Mesodermal cell (in vitro differentiated cells): Measurements from ENCODE around the gene TCERG1L.

Source experiments
- H3K27ac ChIP-seq: 2 replicates; pipeline ENCODE4 v1.7.0; 2013; ENCODE audit warnings: mild to moderate bottlenecking, low read depth, low read length, moderate library complexity; ENCODE audit not compliant: severe bottlenecking
- H3K36me3 ChIP-seq: 2 replicates; pipeline ENCODE4 v1.7.1; 2013; ENCODE audit warnings: mild to moderate bottlenecking, low read length, moderate library complexity; ENCODE audit not compliant: control insufficient read depth, insufficient read depth
- H3K4me1 ChIP-seq: one replicate; pipeline ENCODE4 v1.7.1; 2013; ENCODE audit warnings: mild to moderate bottlenecking, low read length; ENCODE audit not compliant: insufficient read depth, control insufficient read depth, poor library complexity, severe bottlenecking
- H3K4me3 ChIP-seq: 2 replicates; pipeline ENCODE4 v1.7.0; 2013; ENCODE audit warnings: low read length, control low read depth, mild to moderate bottlenecking; ENCODE audit not compliant: insufficient read depth, poor library complexity, severe bottlenecking; ENCODE audit errors: extremely low read depth
- H3K9me3 ChIP-seq: 2 replicates; pipeline ENCODE4 v1.7.1; 2013; ENCODE audit warnings: mild to moderate bottlenecking, low read length, moderate library complexity; ENCODE audit not compliant: control insufficient read depth
- WGBS, 2 experiments: methylation state at CpG; one replicate each; pipeline ENCODE4 v1.1.5; 2013; ENCODE audit warnings: missing lambda C conversion rate in 2 of 2; ENCODE audit not compliant: insufficient coverage in 2 of 2; 5-methylcytosine and 5-hydroxymethylcytosine counted together

The TCERG1L gene

DNA sequence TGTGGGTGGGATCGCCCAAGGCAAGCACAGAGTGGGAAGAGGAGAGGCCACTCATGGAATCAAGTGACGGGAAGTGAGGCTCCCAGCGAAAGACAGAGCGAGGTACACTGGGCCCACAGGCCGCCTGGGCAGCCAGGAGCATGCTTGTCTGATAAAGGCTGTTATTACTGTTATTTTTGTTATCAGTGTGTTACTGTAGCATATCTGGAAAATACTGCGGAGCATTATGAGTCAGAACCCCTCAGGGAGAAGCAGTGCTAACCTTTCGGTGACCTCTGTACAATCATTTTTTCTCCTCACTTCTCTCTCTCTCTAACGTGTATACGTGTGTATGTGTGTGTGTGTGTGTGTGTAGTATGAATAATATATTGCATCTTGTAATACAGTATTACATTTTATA, 3.8 kb upstream of the TCERG1L start:
- Histone ChIP-seq H3K27ac (no peak overlapping the region), H3K4me1 (no peaks in the 10 kb centered on the region), H3K36me3 (no peaks in the 10 kb centered on the region), H3K4me3 (no peak overlapping the region), H3K9me3 (no peaks in the 10 kb centered on the region)
- WGBS, 2 experiments, result 94% methylated on average over 5 of the region's 9 CpGs

DNA sequence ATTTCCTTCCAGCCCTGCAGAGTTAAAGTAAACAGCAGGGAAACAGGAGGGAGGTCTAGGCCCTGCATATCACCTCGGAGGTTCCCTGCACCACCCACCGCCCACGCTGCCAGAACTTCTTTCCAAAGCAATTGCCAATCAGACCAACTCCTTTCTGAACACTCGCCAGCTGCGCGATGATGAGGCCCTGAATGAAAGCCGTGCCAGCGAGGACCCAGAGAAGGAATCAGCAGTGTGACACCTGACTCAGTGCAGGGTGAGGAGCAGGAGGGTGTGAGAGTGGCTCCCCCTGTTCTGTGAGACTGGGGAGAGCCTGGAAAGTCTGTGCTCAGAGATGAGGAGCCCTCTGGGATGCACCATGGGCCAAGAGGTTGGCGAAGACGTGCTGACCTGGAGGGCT, 3.3 kb upstream of the TCERG1L start:
- H3K36me3 ChIP-seq, result no peaks in the 10 kb centered on the region
- no peak overlapping the region for H3K27ac ChIP-seq
- no peaks in the 10 kb centered on the region for H3K4me1 ChIP-seq
- H3K4me3 ChIP-seq, result no peak overlapping the region
- no peaks in the 10 kb centered on the region for H3K9me3 ChIP-seq
- 69 to 92% methylated on average over 5 to 7 of the region's 10 CpGs for WGBS, 2 experiments

DNA sequence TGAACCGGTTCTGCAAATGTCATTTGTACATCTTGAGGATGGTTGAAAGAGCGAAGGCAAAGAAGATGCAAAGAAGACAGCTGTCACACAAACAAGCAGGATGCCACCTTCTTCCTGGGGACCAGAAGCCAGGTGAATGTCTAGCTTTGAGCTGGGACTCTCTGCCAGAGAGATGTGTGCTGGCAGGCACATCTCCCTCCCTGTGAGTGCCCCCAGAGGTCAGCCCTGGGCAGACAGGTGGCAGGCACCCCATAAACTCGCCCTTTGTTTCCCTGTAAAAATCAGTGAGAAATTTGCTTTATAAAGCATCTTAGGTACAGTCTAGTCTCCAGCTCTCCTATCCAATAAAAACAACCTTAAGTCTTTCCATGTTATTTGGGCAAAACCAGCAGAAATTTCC, 2.6 kb upstream of the TCERG1L start:
- Histone ChIP-seq H3K9me3 (no peaks in the 10 kb centered on the region), H3K4me1 (no peaks in the 10 kb centered on the region), H3K4me3 (no peak overlapping the region), H3K27ac (no peak overlapping the region), H3K36me3 (no peaks in the 10 kb centered on the region)
- WGBS, 2 experiments, result 81 to 87% methylated on average over 2 of the region's 3 CpGs

DNA sequence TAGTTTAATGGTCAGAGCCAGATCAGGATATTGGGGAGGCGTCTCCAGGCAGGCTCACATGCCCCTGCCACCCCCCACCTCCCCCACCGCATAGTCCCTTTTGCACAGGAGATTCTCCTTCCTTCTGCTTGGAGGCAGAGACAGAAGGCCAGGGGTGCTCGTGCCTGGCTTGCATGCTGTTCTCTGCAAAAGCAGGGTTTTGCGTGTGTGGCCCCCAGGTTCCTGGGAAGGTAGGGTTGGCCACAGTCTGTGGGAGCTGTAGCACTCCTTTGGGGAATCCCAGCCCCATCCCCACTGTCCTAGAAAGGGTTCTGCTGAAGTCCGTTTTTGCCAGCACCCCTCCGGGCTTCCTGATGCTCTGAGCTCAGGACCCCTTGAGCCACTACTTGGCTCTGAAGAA, 1.9 kb upstream of the TCERG1L start:
- no peaks in the 10 kb centered on the region for H3K9me3 ChIP-seq
- WGBS, 2 experiments, result 78 to 80% methylated on average over 3 to 4 of the region's 6 CpGs
- no peak overlapping the region for H3K4me3 ChIP-seq
- no peak overlapping the region for H3K27ac ChIP-seq
- no peaks in the 10 kb centered on the region for H3K36me3 ChIP-seq
- no peaks in the 10 kb centered on the region for H3K4me1 ChIP-seq

DNA sequence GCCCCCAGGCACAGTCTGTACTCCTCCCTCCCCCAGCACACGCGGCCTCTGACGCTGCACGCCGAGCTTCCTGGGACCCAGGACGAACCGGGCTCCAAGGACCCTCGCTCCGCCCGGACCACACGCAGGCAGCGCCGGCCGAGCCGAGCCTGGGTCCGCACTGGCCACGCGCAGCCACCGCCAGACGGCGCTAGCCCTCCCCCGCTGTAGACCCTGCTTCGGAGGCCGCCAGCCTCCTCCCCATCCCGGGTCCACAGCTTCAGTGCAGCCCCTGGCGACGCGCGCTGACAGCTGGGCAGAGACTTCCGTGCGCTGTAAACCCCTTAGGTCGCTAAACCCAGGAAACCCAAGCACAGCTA, 936 bp upstream of the TCERG1L start:
- H3K36me3 ChIP-seq, result no peaks in the 10 kb centered on the region
- no peaks in the 10 kb centered on the region for H3K4me1 ChIP-seq
- no peak overlapping the region for H3K27ac ChIP-seq
- peak overlapping the region; percentile 44 for H3K4me3 ChIP-seq
- no peaks in the 10 kb centered on the region for H3K9me3 ChIP-seq
- WGBS, 2 experiments, result 0 to 1% methylated on average over 29 to 30 of the region's 32 CpGs

DNA sequence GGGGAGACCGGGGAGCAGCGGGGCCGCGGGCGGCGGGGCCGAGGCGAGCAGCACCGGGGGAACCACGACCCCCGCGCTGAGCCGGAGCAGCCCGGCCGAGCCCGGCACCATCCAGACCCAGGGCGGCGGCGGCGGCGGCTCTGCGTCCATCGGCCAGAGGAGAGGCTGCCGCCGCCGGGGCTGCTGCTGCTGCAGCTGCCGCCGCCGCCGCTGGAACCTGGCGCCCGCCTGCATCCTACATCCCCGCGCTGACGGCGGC, 190 bp downstream of the TCERG1L start:
- 0 to 1% methylated on average over 28 to 36 of the region's 36 CpGs for WGBS, 2 experiments
- H3K4me3 ChIP-seq, result peak overlapping the region; percentile 31
- H3K27ac ChIP-seq, result no peak overlapping the region
- H3K4me1 ChIP-seq, result no peaks in the 10 kb centered on the region
- no peaks in the 10 kb centered on the region for H3K36me3 ChIP-seq
- H3K9me3 ChIP-seq, result no peaks in the 10 kb centered on the region

DNA sequence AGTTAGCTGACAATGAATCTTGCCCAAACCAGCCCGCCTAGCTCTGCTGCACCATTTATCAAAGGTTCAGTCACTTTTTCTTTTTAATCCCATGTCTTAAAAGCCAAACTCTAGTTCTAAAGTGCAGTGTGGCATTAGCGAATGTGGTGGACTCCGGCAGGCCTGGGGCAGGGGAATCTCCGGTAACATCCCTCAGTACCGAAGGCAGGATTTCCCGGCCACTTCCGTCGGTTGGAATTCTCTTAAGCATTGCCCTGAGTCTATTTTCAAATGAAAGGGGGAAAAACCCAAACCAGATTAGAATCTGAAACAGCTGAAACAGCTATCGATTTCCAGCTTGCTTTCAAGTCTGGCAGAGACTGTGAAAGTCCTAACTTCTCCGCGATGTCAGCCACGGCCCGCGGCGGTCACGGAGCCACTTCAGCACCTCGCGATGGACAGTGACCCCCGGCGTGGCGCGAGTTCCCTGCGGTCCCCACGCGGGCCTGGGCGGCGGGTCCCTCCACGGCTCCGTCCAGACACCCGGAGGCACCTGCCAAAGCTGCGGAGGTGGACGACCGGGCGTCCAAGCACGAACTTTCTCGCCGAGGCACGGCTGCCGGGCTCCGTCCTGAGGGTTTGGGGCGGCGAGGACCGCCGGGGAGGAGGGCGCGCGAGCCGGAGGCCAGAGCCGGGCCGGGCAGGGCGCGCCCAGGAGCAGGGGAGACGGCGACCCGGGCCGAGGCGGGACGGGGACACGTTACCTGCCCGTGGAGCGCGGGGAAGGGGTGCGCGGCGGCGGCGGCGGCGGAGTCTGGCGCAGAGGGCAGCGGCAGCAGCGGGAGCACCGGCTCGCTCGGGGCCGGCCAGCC, 745 bp downstream of the TCERG1L start:
- Histone ChIP-seq H3K36me3 (no peaks in the 10 kb centered on the region), H3K27ac (no peak overlapping the region), H3K4me3 (peak overlapping the region; percentile 31), H3K4me1 (no peaks in the 10 kb centered on the region), H3K9me3 (no peaks in the 10 kb centered on the region)
- 1 to 2% methylated on average over 41 to 69 of the region's 76 CpGs for WGBS, 2 experiments

DNA sequence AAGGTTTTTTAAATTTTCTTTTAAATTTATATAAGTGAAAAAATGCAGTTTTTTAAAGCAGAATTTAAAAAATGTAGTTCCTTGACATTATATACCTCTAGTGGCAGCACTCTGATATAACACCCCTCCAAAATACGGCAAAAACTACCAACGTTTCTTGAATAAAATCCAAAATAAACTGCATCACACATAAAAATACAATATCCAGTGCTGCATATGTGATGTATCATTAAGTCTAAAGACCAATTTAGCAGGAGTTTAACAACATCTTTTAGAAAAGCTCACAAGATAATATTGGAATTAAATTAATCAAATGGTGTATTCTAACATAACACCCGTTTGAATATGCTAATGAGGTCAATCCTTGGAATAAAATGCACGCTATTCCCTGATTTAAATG, 1.4 kb downstream of the TCERG1L start:
- 0% methylated on average over 1 to 2 of the region's 4 CpGs for WGBS, 2 experiments
- H3K36me3 ChIP-seq, result no peaks in the 10 kb centered on the region
- no peak overlapping the region for H3K27ac ChIP-seq
- no peaks in the 10 kb centered on the region for H3K9me3 ChIP-seq
- H3K4me3 ChIP-seq, result no peak overlapping the region
- no peaks in the 10 kb centered on the region for H3K4me1 ChIP-seq

DNA sequence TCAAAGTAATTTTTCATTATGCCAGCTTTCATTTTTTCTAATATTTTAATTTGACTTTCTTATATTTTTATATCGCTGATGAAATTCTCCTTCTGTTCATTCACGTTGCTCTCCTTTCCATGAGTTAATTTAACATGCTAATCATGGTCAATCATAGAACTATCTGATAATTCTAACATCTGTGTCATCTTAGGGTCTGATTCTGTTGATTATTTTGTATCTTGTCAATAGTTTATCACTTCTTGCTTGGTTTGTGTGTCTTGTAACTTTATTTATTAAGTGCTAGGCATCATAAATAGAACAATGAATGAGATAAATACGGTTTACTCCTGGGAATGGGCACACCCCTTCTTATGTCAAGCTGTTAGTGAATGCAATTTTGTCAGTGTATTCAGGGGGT, 11.0 kb downstream of the TCERG1L start:
- Histone ChIP-seq H3K4me3 (no peak overlapping the region), H3K27ac (no peak overlapping the region), H3K4me1 (no peaks in the 10 kb centered on the region), H3K36me3 (no peaks in the 10 kb centered on the region), H3K9me3 (peaks cover 5% of the 10 kb centered on the region)
- WGBS, 2 experiments, result no CpG with 5 or more reads among the region's 3 CpGs

DNA sequence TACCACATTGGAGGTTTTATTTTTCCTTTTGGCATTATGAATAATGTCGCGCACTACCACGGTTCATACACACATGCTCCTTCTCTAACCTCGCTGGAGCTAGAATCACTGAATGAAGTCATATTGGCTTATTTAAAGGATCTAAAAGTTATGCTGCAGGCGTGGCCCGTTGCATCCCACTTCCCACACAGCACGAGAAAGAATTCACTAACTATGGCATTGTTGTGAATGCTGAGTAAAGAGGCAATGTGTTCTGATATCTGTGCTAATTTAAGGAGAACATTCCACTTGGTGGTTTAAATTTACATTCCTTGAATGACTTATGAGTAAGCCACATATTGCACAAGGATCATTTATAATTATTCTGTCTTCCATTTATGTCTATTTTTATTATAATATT, 20.7 kb downstream of the TCERG1L start:
- Histone ChIP-seq H3K4me3 (no peak overlapping the region), H3K36me3 (no peaks in the 10 kb centered on the region), H3K27ac (no peak overlapping the region), H3K9me3 (peaks cover 5% of the 10 kb centered on the region), H3K4me1 (no peaks in the 10 kb centered on the region)
- 96% methylated on average over 4 of the region's 7 CpGs; no CpG with 5 or more reads in 1 of the 2 experiments for WGBS, 2 experiments

DNA sequence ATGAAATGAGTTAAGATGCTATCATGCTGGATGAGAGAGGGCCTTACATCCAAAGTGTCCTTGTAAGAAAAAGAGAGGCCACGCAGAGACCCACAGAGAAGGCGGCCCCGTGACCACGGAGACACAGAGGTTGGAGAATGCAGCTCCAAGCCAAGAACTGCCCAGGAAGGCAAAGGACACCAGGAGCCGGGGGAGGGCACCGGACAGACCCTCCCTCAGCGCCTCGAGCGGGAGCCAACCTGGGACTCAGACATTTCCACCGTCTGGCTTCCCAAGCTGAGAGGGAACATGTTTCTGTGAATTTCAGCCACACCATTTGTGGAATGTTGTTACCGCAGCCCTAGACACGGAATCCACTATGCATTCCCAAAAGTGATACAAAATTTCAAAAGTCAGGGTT, 22.9 kb downstream of the TCERG1L start:
- Histone ChIP-seq H3K27ac (no peak overlapping the region), H3K4me3 (no peak overlapping the region), H3K4me1 (no peaks in the 10 kb centered on the region), H3K9me3 (no peaks in the 10 kb centered on the region), H3K36me3 (no peaks in the 10 kb centered on the region)
- 85 to 97% methylated on average over 10 to 12 of the region's 12 CpGs for WGBS, 2 experiments
